ENCODE results near the gene CSNK1A1. TPM values are rescaled to one million over a fixed set of nuclear protein-coding genes. Genes with fewer than 3 reads are reported as not detected.

Gene CSNK1A1
- total RNA-seq, 1 experiment from 2014 or later: 263 TPM

DNA sequence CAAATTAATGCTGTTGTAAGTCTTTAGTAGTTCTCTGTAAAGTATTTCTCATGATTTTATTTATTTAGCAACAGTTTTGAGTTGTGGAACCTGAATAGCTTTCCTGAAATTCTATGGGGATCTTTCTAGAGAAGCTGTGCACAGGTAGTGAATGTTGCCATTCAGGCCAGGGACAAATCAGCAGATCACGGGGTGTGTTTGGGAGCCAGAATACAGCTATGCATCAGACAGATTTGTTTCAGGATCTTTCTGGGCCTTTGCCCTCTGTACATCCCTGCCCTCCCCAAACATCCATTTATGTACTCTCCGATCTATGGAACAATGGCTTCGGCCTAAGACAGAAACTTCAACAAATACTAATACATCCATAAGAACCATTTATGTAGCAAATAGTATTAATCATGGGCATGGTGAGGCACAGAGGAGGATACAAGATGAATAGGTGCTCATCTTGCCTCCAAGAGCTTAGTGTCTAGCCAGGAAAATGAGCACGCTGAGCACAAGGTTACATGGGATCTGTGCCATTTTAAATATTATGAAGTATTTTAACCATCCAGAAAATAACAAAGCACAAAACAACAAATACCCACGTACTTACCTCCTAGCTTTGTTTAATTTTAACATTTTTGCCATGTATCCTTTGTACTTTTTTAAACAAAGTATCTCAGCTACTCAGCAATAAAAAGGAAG lies 43.1 kb upstream of the CSNK1A1 start (continued):
- TF ChIP-seq, protein P1, sequence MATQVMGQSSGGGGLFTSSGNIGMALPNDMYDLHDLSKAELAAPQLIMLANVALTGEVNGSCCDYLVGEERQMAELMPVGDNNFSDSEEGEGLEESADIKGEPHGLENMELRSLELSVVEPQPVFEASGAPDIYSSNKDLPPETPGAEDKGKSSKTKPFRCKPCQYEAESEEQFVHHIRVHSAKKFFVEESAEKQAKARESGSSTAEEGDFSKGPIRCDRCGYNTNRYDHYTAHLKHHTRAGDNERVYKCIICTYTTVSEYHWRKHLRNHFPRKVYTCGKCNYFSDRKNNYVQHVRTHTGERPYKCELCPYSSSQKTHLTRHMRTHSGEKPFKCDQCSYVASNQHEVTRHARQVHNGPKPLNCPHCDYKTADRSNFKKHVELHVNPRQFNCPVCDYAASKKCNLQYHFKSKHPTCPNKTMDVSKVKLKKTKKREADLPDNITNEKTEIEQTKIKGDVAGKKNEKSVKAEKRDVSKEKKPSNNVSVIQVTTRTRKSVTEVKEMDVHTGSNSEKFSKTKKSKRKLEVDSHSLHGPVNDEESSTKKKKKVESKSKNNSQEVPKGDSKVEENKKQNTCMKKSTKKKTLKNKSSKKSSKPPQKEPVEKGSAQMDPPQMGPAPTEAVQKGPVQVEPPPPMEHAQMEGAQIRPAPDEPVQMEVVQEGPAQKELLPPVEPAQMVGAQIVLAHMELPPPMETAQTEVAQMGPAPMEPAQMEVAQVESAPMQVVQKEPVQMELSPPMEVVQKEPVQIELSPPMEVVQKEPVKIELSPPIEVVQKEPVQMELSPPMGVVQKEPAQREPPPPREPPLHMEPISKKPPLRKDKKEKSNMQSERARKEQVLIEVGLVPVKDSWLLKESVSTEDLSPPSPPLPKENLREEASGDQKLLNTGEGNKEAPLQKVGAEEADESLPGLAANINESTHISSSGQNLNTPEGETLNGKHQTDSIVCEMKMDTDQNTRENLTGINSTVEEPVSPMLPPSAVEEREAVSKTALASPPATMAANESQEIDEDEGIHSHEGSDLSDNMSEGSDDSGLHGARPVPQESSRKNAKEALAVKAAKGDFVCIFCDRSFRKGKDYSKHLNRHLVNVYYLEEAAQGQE (IDR thresholded peaks at IDR 0.05; ENCODE audit: low read depth): no peak
- TF ChIP-seq EZH2phosphoT487 (IDR thresholded peaks at IDR 0.05; ENCODE audit: borderline replicate concordance) (no peak), SIN3A (IDR thresholded peaks at IDR 0.05; ENCODE audit: low read depth) (no peak), FOSL1 (IDR thresholded peaks at IDR 0.05; ENCODE audit: low read depth) (no peak), EZH2 (IDR thresholded peaks at IDR 0.05) (no peak)

DNA sequence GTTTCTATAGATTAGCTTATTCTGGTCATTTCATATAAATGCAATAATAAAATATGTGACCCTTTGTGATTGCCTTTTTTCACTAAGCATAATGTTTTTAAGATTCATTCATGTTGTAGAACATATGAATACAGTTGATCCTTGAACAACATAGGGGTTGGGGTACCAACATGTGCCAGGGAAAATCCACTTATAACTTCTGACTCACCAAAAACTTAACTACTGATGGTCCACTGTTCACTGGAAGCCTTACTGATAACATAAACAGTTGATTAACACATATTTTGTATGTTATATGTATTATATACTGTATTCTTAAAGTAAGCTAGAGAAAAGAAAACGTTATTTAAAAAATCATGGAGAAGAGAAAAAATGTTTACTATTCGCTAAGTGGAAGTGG lies 42.1 kb upstream of the CSNK1A1 start:
- H3K4me1 ChIP-seq (ENCODE audit: control insufficient read depth in 1 of 2, insufficient read depth in 2 of 2, low read length in 2 of 2): peaks cover 7 to 21% of the 10 kb centered on the region in 2 experiments
- intact Hi-C loops (cut with micrococcal nuclease): no loop called here
- no peak for ATAC-seq
- POLR2A ChIA-PET: no interaction called here
- no peaks in the 10 kb centered on the region for H4K20me1 ChIP-seq (ENCODE audit: insufficient read depth)
- H3K36me3 ChIP-seq (ENCODE audit: control insufficient read depth in 1 of 2, insufficient read depth in 2 of 2, low read length in 2 of 2): no peaks in the 10 kb centered on the region
- H3K4me3 ChIP-seq (replicated peaks in 1 of 2; ENCODE audit: low read depth in 1 of 2, low read length in 2 of 2): no peak overlapping the region
- H3K79me2 ChIP-seq (ENCODE audit: insufficient read depth, low read length): no peaks in the 10 kb centered on the region
- no peak overlapping the region for H3K9ac ChIP-seq (ENCODE audit: low read length)
- BruUV-seq (replicated peaks): no TSS peak
- no peaks in the 10 kb centered on the region for H3K9me3 ChIP-seq (ENCODE audit: control insufficient read depth in 1 of 2, insufficient read depth in 1 of 2, low read depth in 1 of 2, low read length in 2 of 2)
- DNase-seq (ENCODE audit: low read depth, low spot score): no peak
- no peak overlapping the region for H3K27ac ChIP-seq (ENCODE audit: low read depth, low read length)
- no peak overlapping the region for H2AFZ ChIP-seq (ENCODE audit: low read depth, low read length, poor library complexity, severe bottlenecking)
- no peaks in the 10 kb centered on the region for H3K27me3 ChIP-seq (ENCODE audit: insufficient read depth, low read length)
- H3K4me2 ChIP-seq (ENCODE audit: low read length): no peak overlapping the region
- H3K9me2 ChIP-seq (ENCODE audit: insufficient read depth): no peaks in the 10 kb centered on the region
- RAD21 ChIA-PET (ENCODE audit: low non-redundant PET in 1 of 2, low total read pairs in 2 of 2, uncharacterized antibody in 2 of 2, unreplicated experiment in 2 of 2): no interaction called here
- CTCF ChIA-PET: no interaction called here
- TF ChIP-seq ELF1 (IDR thresholded peaks at IDR 0.05; ENCODE audit: borderline replicate concordance, low read depth) (no peak), POLR2A (IDR thresholded peaks at IDR 0.05; ENCODE audit: borderline replicate concordance, extremely low read depth, insufficient read depth, insufficient read length) (no peak), ZFX (IDR thresholded peaks at IDR 0.05) (no peak), RAD21 (IDR thresholded peaks at IDR 0.05; ENCODE audit: low read depth) (no peak), POLR2AphosphoS5 (IDR thresholded peaks at IDR 0.05; ENCODE audit: low read depth, low read length) (no peak), EGR1 (IDR thresholded peaks at IDR 0.05; ENCODE audit: low read depth) (no peak), CEBPB (IDR thresholded peaks at IDR 0.05; ENCODE audit: low read depth) (no peak), SRF (IDR thresholded peaks at IDR 0.05; ENCODE audit: low read depth) (no peak), ZBTB33 (IDR thresholded peaks at IDR 0.05; ENCODE audit: extremely low read depth, insufficient replicate concordance, low read length) (no peak), YY1 (IDR thresholded peaks at IDR 0.05; ENCODE audit: extremely low read depth, insufficient replicate concordance, low read depth, low read length) (no peak), JUND (IDR thresholded peaks at IDR 0.05) (no peak), EZH2 (IDR thresholded peaks at IDR 0.05) (no peak), MAX (IDR thresholded peaks at IDR 0.05) (no peak)
- TF ChIP-seq, protein P1 (IDR thresholded peaks at IDR 0.05; ENCODE audit: low read depth): no peak
